HepG2 (cell line): Measurements from ENCODE around the gene GALK2. TPM values are rescaled to one million over a fixed set of nuclear protein-coding genes. Genes with fewer than 3 reads are reported as not detected.

Experiments used
- ATAC-seq: fragments of 200-7000 bp; cut with Tn5 transposase; 3 replicates; pipeline ENCODE4 v1.9.1; 2020; ENCODE audit warnings: mild to moderate bottlenecking, moderate library complexity
- BruUV-seq: library from RNA; stranded (reverse); fragments of 400-500 nt; replicated peaks from 2 replicates; lab custom pipeline; 2021; lab: Mats Ljungman, UMichigan
- CTCF ChIA-PET: fragments of 300-600 bp; formaldehyde crosslinking; extraction: SDS; loops from one replicate; lab custom pipeline; 2021; ENCODE audit warnings: low total read pairs, inconsistent platforms, low intra/inter-chr PET ratio; lab: Yijun Ruan, JAX
- POLR2A ChIA-PET: fragments of 350-600 bp; sonication (Branson Sonifier 250); formaldehyde crosslinking; loops from one replicate; lab custom pipeline; 2020; ENCODE audit warnings: antibody characterized with exemption, inconsistent platforms; lab: Yijun Ruan, JAX
- DNase-seq: peaks from one replicate; pipeline ENCODE4 v3.0.0-alpha.2; 2015; ENCODE audit warnings: low spot score
- FAIRE-seq: peaks from 3 replicates; lab custom pipeline; 2011; peaks lifted over from hg19 to GRCh38; lab: Jason Lieb, UNC
- H2AFZ ChIP-seq: one replicate; pipeline ENCODE4 v1.6.1; 2011; ENCODE audit warnings: low read length, inconsistent platforms
- H3K27ac ChIP-seq: fragments of 300-600 bp; 3 replicates; pipeline ENCODE4 v1.8.0; 2011; ENCODE audit warnings: mixed run types, mild to moderate bottlenecking, mixed read lengths, low read length, inconsistent platforms; ENCODE audit not compliant: insufficient read depth; ENCODE audit errors: extremely low read length
- H3K27me3 ChIP-seq, 2 experiments: fragments of 200-600 bp in 1 of 2; 2 replicates in 1 of 2; 3 replicates in 1 of 2; pipeline versions ENCODE4 v1.6.0 to v1.8.0; 2011; ENCODE audit warnings: low read length in 2 of 2, mild to moderate bottlenecking in 2 of 2, moderate library complexity in 2 of 2, inconsistent platforms in 1 of 2; ENCODE audit not compliant: insufficient read depth in 2 of 2, control insufficient read depth in 1 of 2
- H3K36me3 ChIP-seq, 2 experiments: fragments of 200-600 bp in 1 of 2; replicated peaks in 1 of 2; 2 replicates in 1 of 2; 3 replicates in 1 of 2; pipeline versions ENCODE4 v1.5.1 to v1.8.0; 2011; ENCODE audit warnings: low read length in 2 of 2, inconsistent platforms in 1 of 2; ENCODE audit not compliant: insufficient read depth in 2 of 2, control insufficient read depth in 1 of 2
- H3K4me1 ChIP-seq: 2 replicates; pipeline ENCODE4 v1.5.1; 2012; ENCODE audit warnings: low read length, inconsistent platforms; ENCODE audit not compliant: insufficient read depth
- H3K4me2 ChIP-seq: 2 replicates; pipeline ENCODE4 v1.6.0; 2011; ENCODE audit warnings: low read depth, low read length, inconsistent platforms
- H3K4me3 ChIP-seq, 3 experiments: fragments of 200-600 bp in 1 of 3; sonication (generic), shearing (Covaris generic) in 1 of 3; replicated peaks in 1 of 3; 2 replicates each; pipeline ENCODE4 v1.5.1; 2011 to 2016; ENCODE audit warnings: low read length in 3 of 3, inconsistent platforms in 2 of 3, low read depth in 2 of 3, mild to moderate bottlenecking in 2 of 3, control low read depth in 1 of 3, mixed read lengths in 1 of 3; ENCODE audit not compliant: insufficient read depth in 1 of 3
- H3K79me2 ChIP-seq: one replicate; pipeline ENCODE4 v1.6.1; 2011; ENCODE audit warnings: low read length, inconsistent platforms; ENCODE audit not compliant: insufficient read depth
- H3K9ac ChIP-seq: 2 replicates; pipeline ENCODE4 v1.6.0; 2011; ENCODE audit warnings: mild to moderate bottlenecking, low read depth, low read length, inconsistent platforms; ENCODE audit not compliant: insufficient read depth
- H3K9me3 ChIP-seq: 2 replicates; pipeline ENCODE4 v1.5.1; 2012; ENCODE audit warnings: mild to moderate bottlenecking, low read length
- H4K20me1 ChIP-seq: 2 replicates; pipeline ENCODE4 v1.6.0; 2011; ENCODE audit warnings: inconsistent platforms, mild to moderate bottlenecking, low read length, moderate library complexity; ENCODE audit not compliant: insufficient read depth
- BHLHE40 ChIP-seq: IDR thresholded peaks from 2 replicates; pipeline ENCODE4 v1.6.1; 2011; ENCODE audit warnings: low read length, improper control_type of control experiment
- FOXK2 ChIP-seq: fragments of 450-650 bp; IDR thresholded peaks from 2 replicates; pipeline ENCODE4 v1.6.1; 2016
- HES4 ChIP-seq: sonication (generic); formaldehyde crosslinking; IDR thresholded peaks from 2 replicates; pipeline ENCODE4 v1.9.0; 2021; ENCODE audit warnings: mild to moderate bottlenecking, missing genetic modification reagents, borderline replicate concordance
- HOXA9 ChIP-seq: sonication (generic); formaldehyde crosslinking; IDR thresholded peaks from 2 replicates; pipeline ENCODE4 v1.8.1; 2022; ENCODE audit warnings: missing genetic modification reagents, mild to moderate bottlenecking, moderate library complexity, borderline replicate concordance
- KLF15 ChIP-seq: sonication (generic); formaldehyde crosslinking; IDR thresholded peaks from 2 replicates; pipeline ENCODE4 v1.8.1; 2023; ENCODE audit warnings: borderline replicate concordance, mild to moderate bottlenecking, inconsistent platforms, missing genetic modification reagents, mixed read lengths
- KMT2B ChIP-seq: IDR thresholded peaks from 2 replicates; pipeline ENCODE4 v1.6.1; 2016; ENCODE audit warnings: missing genetic modification reagents, missing compliant biosample characterization
- MIXL1 ChIP-seq: IDR thresholded peaks from 2 replicates; pipeline ENCODE4 v1.6.1; 2016
- RAD51 ChIP-seq: fragments of 450-650 bp; IDR thresholded peaks from 2 replicates; pipeline ENCODE4 v1.6.1; 2016; ENCODE audit warnings: borderline replicate concordance
- RBM39 ChIP-seq: fragments of 200-400 bp; formaldehyde crosslinking; IDR thresholded peaks from one replicate; pipeline ENCODE4 v1.6.1; 2018; ENCODE audit warnings: antibody characterized with exemption, mild to moderate bottlenecking, low read depth, low read length; ENCODE audit not compliant: poor library complexity, severe bottlenecking
- RXRA ChIP-seq: sonication (generic); formaldehyde crosslinking; IDR thresholded peaks from 2 replicates; pipeline ENCODE4 v1.5.1; 2020; ENCODE audit warnings: missing genetic modification reagents
- SRF ChIP-seq: IDR thresholded peaks from 2 replicates; pipeline ENCODE4 v1.6.1; 2011; ENCODE audit warnings: mild to moderate bottlenecking, low read depth, low read length, moderate library complexity
- SRSF4 ChIP-seq: fragments of 200-400 bp; formaldehyde crosslinking; IDR thresholded peaks from one replicate; pipeline ENCODE4 v1.6.1; 2018; ENCODE audit warnings: mild to moderate bottlenecking, low read depth, low read length, moderate library complexity; ENCODE audit not compliant: poor library complexity, severe bottlenecking
- SSRP1 ChIP-seq: IDR thresholded peaks from 2 replicates; pipeline ENCODE4 v1.6.1; 2016; ENCODE audit warnings: control low read depth
- TBX3 ChIP-seq: fragments of 450-650 bp; IDR thresholded peaks from 2 replicates; pipeline ENCODE4 v1.6.1; 2017; ENCODE audit warnings: antibody characterized with exemption, mild to moderate bottlenecking, inconsistent platforms, borderline replicate concordance
- TCF7 ChIP-seq: sonication (generic); IDR thresholded peaks from 2 replicates; pipeline ENCODE4 v1.6.1; 2016; ENCODE audit warnings: antibody characterized with exemption, low read depth
- ZFP37 ChIP-seq: sonication (generic); formaldehyde crosslinking; IDR thresholded peaks from 2 replicates; pipeline ENCODE4 v1.4.0; 2020; ENCODE audit warnings: missing genetic modification reagents, borderline replicate concordance
- ZNF331 ChIP-seq: sonication (generic); formaldehyde crosslinking; IDR thresholded peaks from 2 replicates; pipeline ENCODE4 v1.4.0; 2020; ENCODE audit warnings: missing genetic modification reagents
- ZNF343 ChIP-seq: sonication (generic); formaldehyde crosslinking; IDR thresholded peaks from 2 replicates; pipeline ENCODE4 v1.4.0; 2020; ENCODE audit warnings: mild to moderate bottlenecking, missing genetic modification reagents
- ZNF441 ChIP-seq: sonication (generic); formaldehyde crosslinking; IDR thresholded peaks from 2 replicates; pipeline ENCODE4 v1.7.0; 2021; ENCODE audit warnings: missing genetic modification reagents, borderline replicate concordance
- WGBS: methylation state at CpG from one replicate; pipeline ENCODE4 v1.1.6; 2017; ENCODE audit warnings: low lambda C conversion rate; 5-methylcytosine and 5-hydroxymethylcytosine counted together
- in situ Hi-C: cut with HindIII; loops from 2 replicates; pipeline ENCODE4 v1.10.0; 2017; ENCODE audit warnings: low pct_unique_long_range_greater_than_20kb; ENCODE audit not compliant: extremely low pct_ligation_motif_present
- intact Hi-C: fragments of 100-400 bp; cut with micrococcal nuclease; formaldehyde crosslinking; loops from one replicate; pipeline ENCODE4 v1.10.0; 2022; ENCODE audit not compliant: unreplicated experiment
- polyA plus RNA-seq, 8 experiments: library from polyadenylated mRNA; depleted of rRNA in 3 of 8; stranded (reverse) in 7 of 8; unstranded in 1 of 8; fragments of >200 nt; fragmentation: Illumina TruSeq in 4 of 8; extraction: Trizol in 4 of 8; gene quantifications; 2 replicates each; pipeline versions ENCODE4 v1.2.1 to v1.2.3, GENCODE V29; 2011 to 2016; ENCODE audit warnings: low read depth in 4 of 8, missing spikeins in 1 of 8, mixed read lengths in 1 of 8; ENCODE audit not compliant: insufficient read depth in 1 of 8
- total RNA-seq, 5 experiments: library from RNA; depleted of rRNA; stranded (reverse); fragments of >200 nt; fragmentation: Illumina TruSeq; extraction: Trizol; gene quantifications; 2 replicates each; pipeline ENCODE4 v1.2.3, GENCODE V29; 2016; ENCODE audit warnings: low read depth in 1 of 5
- TF ChIP-seq, protein P1 (sequence below): sonication (generic); formaldehyde crosslinking; IDR thresholded peaks from 2 replicates; pipeline ENCODE4 v1.8.1; 2023; ENCODE audit warnings: missing genetic modification reagents, inconsistent platforms, borderline replicate concordance
- TF ChIP-seq, protein P2 (sequence below): sonication (generic); formaldehyde crosslinking; IDR thresholded peaks from 2 replicates; pipeline ENCODE4 v1.4.0; 2020; ENCODE audit warnings: missing genetic modification reagents; ENCODE audit errors: not compliant biosample characterization
- TF ChIP-seq, protein P3 (sequence below): sonication (generic); formaldehyde crosslinking; IDR thresholded peaks from 2 replicates; pipeline ENCODE4 v1.5.0; 2020; ENCODE audit warnings: missing genetic modification reagents, mild to moderate bottlenecking, borderline replicate concordance

GALK2 gene
- total and polyA plus RNA-seq, 2 of the 13 experiments (the other 11 are each of a cell fraction or from before 2014, with no cell fraction given): 17.6 to 32.8 TPM

DNA sequence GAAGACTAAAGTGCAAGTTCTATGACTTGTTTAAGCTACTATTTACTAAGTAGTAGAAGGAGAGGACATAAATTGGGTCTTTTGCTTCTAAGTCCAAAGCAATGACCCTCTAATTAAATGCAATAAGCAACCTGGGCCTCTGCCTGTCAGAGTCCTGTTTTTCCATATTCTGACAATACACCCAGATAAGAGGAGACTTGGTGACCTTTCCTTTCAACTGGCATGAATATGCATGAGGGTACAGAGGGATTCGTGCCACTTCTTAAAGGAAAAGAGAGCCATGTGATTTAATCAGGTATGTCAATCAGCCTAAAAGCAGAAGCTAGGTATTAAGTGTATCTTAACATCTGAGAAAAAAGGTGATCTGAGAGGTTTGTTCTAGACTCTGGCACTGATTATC, 202.3 kb downstream of the GALK2 start (continued):
- TF ChIP-seq ZFP37 (CRISPR knock-in tag) (no peak), MIXL1 (CRISPR knock-in tag) (no peak), SSRP1 (no peak), SRSF4 (no peak), ZNF343 (no peak), RXRA (CRISPR knock-in tag) (no peak), TCF7 (no peak), BHLHE40 (no peak), TBX3 (no peak), HES4 (CRISPR knock-in tag) (no peak), ZNF331 (no peak), RBM39 (no peak)
- TF ChIP-seq, protein P1, sequence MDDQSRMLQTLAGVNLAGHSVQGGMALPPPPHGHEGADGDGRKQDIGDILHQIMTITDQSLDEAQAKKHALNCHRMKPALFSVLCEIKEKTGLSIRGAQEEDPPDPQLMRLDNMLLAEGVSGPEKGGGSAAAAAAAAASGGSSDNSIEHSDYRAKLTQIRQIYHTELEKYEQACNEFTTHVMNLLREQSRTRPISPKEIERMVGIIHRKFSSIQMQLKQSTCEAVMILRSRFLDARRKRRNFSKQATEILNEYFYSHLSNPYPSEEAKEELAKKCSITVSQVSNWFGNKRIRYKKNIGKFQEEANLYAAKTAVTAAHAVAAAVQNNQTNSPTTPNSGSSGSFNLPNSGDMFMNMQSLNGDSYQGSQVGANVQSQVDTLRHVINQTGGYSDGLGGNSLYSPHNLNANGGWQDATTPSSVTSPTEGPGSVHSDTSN (CRISPR knock-in tag): no peak
- TF ChIP-seq, protein P2, sequence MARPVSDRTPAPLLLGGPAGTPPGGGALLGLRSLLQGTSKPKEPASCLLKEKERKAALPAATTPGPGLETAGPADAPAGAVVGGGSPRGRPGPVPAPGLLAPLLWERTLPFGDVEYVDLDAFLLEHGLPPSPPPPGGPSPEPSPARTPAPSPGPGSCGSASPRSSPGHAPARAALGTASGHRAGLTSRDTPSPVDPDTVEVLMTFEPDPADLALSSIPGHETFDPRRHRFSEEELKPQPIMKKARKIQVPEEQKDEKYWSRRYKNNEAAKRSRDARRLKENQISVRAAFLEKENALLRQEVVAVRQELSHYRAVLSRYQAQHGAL (CRISPR knock-in tag): no peak
- TF ChIP-seq, all 625 proteins: peak for 0

DNA sequence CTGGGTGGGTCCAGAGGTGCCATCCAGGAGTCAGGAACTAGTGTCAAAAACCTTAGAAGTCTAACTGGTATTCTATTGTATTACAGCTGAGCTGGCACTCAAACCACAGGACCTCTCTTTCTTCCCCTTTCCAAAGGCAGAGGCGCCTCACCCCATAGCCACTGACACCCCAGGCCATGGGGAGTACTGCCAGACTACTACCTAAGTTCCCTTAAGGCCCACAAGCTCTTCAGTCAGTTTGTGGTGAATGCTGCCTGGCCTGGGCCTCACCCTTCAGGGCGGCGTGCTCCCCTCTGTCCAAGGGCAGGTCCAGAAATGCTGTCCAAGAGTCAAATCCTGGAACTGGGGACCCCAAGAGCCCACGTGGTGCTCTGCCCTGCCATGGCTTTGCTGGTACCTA, 209.9 kb downstream of the GALK2 start:
- 37% methylated on average over 3 of the region's 4 CpGs for WGBS
- no peak for FAIRE-seq
- no peak overlapping the region for H2AFZ ChIP-seq
- CTCF ChIA-PET: no interaction called here
- BruUV-seq: no TSS peak
- H3K36me3 ChIP-seq: no peaks in the 10 kb centered on the region
- DNase-seq: no peak
- no peaks in the 10 kb centered on the region for H3K4me1 ChIP-seq
- in situ Hi-C loops (no loop called here), intact Hi-C loops (no loop called here)
- no peaks in the 10 kb centered on the region for H3K27me3 ChIP-seq
- H3K79me2 ChIP-seq: no peaks in the 10 kb centered on the region
- no peak overlapping the region for H3K4me2 ChIP-seq
- H4K20me1 ChIP-seq: no peaks in the 10 kb centered on the region
- no peak for ATAC-seq
- POLR2A ChIA-PET: no interaction called here
- H3K4me3 ChIP-seq: no peak overlapping the region
- no peak overlapping the region for H3K9ac ChIP-seq
- no peaks in the 10 kb centered on the region for H3K9me3 ChIP-seq
- no peak overlapping the region for H3K27ac ChIP-seq
- TF ChIP-seq ZNF441: no peak
- no peak for TF ChIP-seq RAD51
- no peak for TF ChIP-seq KMT2B
- TF ChIP-seq KLF15 (CRISPR knock-in tag): no peak
- TF ChIP-seq, protein P3, sequence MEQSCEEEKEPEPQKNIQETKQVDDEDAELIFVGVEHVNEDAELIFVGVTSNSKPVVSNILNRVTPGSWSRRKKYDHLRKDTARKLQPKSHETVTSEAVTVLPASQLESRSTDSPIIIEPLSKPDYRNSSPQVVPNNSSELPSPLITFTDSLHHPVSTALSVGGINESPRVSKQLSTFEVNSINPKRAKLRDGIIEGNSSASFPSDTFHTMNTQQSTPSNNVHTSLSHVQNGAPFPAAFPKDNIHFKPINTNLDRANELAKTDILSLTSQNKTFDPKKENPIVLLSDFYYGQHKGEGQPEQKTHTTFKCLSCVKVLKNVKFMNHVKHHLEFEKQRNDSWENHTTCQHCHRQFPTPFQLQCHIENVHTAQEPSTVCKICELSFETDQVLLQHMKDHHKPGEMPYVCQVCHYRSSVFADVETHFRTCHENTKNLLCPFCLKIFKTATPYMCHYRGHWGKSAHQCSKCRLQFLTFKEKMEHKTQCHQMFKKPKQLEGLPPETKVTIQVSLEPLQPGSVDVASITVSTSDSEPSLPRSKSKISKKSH: no peak
- TF ChIP-seq HOXA9: no peak
- TF ChIP-seq SRF: no peak
- TF ChIP-seq FOXK2: no peak
